GM21528 (cell line): ENCODE data around the gene CCSER1.
A peak's percentile ranks its signal among the peaks of the same experiment; 100 is the strongest.

Source experiments
- ATAC-seq: cut with Tn5 transposase; IDR thresholded peaks from one replicate; pipeline ENCODE4 v1.9.1; 2021; ENCODE audit warnings: mild to moderate bottlenecking, moderate library complexity; ENCODE audit not compliant: unreplicated experiment, low FRiP score

The CCSER1 gene

GRCh38 chr4:90189178-90189577 lies 62.0 kb downstream of the CCSER1 start:
- ATAC-seq = no peak

- no peak for ATAC-seq
Observed at GRCh38 chr4:90189946-90190345, 62.8 kb downstream of the CCSER1 start.

GRCh38 chr4:90190525-90190924 lies 63.3 kb downstream of the CCSER1 start:
- no peak for ATAC-seq

- no peak for ATAC-seq
Observed at GRCh38 chr4:90198086-90198847, 71.1 kb downstream of the CCSER1 start.

GRCh38 chr4:90207887-90208454 lies 80.8 kb downstream of the CCSER1 start:
- no peak for ATAC-seq

- no peak for ATAC-seq
Observed at GRCh38 chr4:90209922-90210321, 82.7 kb downstream of the CCSER1 start.

- ATAC-seq = no peak
Observed at GRCh38 chr4:90211174-90211573, 84.0 kb downstream of the CCSER1 start.

- peak; percentile 89 for ATAC-seq
Observed at GRCh38 chr4:90215286-90215685, 88.1 kb downstream of the CCSER1 start.

GRCh38 chr4:90219822-90220221 lies 92.6 kb downstream of the CCSER1 start:
- ATAC-seq = no peak

- no peak for ATAC-seq
Observed at GRCh38 chr4:90220459-90220858, 93.3 kb downstream of the CCSER1 start.

- no peak for ATAC-seq
Observed at GRCh38 chr4:90226734-90227133, 99.5 kb downstream of the CCSER1 start.

GRCh38 chr4:90227177-90227576 lies 100.0 kb downstream of the CCSER1 start:
- no peak for ATAC-seq

- no peak for ATAC-seq
Observed at GRCh38 chr4:90234916-90235547, 107.8 kb downstream of the CCSER1 start.

- no peak for ATAC-seq
Observed at GRCh38 chr4:90237751-90238530, 110.7 kb downstream of the CCSER1 start.

- no peak for ATAC-seq
Observed at GRCh38 chr4:90240333-90240732, 113.1 kb downstream of the CCSER1 start.

GRCh38 chr4:90241008-90241407 lies 113.8 kb downstream of the CCSER1 start:
- no peak for ATAC-seq

GRCh38 chr4:90245837-90246236 lies 118.6 kb downstream of the CCSER1 start:
- ATAC-seq = no peak

- no peak for ATAC-seq
Observed at GRCh38 chr4:90246816-90247215, 119.6 kb downstream of the CCSER1 start.

- no peak for ATAC-seq
Observed at GRCh38 chr4:90254357-90254756, 127.2 kb downstream of the CCSER1 start.

GRCh38 chr4:90274175-90274574 lies 147.0 kb downstream of the CCSER1 start:
- ATAC-seq = no peak

- no peak for ATAC-seq
Observed at GRCh38 chr4:90280954-90281353, 153.8 kb downstream of the CCSER1 start.
